H54 (cell line): Measurements from ENCODE around the gene ACAD8.
"Not testable (repeated sequence)": the region's sequence is repeated elsewhere in the genome, so short reads cannot be mapped to it uniquely, and the experiment has no call there.

Experiments used
- DNase-seq: peaks from one replicate; pipeline ENCODE4 v3.0.0; 2011; ENCODE audit warnings: low spot score, mixed read lengths; ENCODE audit not compliant: insufficient read length
- FAIRE-seq: peaks from 3 replicates; lab custom pipeline; 2011; peaks lifted over from hg19 to GRCh38; lab: Jason Lieb, UNC
- POLR2A ChIP-seq: IDR thresholded peaks from 2 replicates; pipeline ENCODE4 v1.6.1; 2011; ENCODE audit warnings: low read depth, mild to moderate bottlenecking, low read length

The ACAD8 gene

GRCh38 chr11:134266841-134267251 lies 13.5 kb downstream of the ACAD8 start:
- DNase-seq, result peak; percentile 30
- FAIRE-seq, result peak; percentile 61
- no peak for TF ChIP-seq POLR2A

- no peak for TF ChIP-seq POLR2A
- FAIRE-seq, result no peak
- DNase-seq, result no peak
These were observed 14.1 kb downstream of the ACAD8 start for GRCh38 chr11:134267461-134267860.

- FAIRE-seq, result no peak
- DNase-seq, result no peak
- no peak for TF ChIP-seq POLR2A
These were observed 14.6 kb downstream of the ACAD8 start for GRCh38 chr11:134267966-134268365.

- FAIRE-seq (no peak), DNase-seq (no peak)
- TF ChIP-seq POLR2A, result no peak
These were observed 16.9 kb downstream of the ACAD8 start for GRCh38 chr11:134270250-134270714.

GRCh38 chr11:134271978-134272377 lies 18.6 kb downstream of the ACAD8 start:
- DNase-seq (no peak), FAIRE-seq (no peak)
- no peak for TF ChIP-seq POLR2A

- no peak for FAIRE-seq
- no peak for DNase-seq
- TF ChIP-seq POLR2A, result no peak
These were observed 19.3 kb downstream of the ACAD8 start for GRCh38 chr11:134272381-134273316.

GRCh38 chr11:134273317-134273712 lies 19.9 kb downstream of the ACAD8 start:
- FAIRE-seq (no peak), DNase-seq (no peak)
- no peak for TF ChIP-seq POLR2A

- DNase-seq, result no peak
- no peak for FAIRE-seq
- TF ChIP-seq POLR2A, result no peak
These were observed 21.8 kb downstream of the ACAD8 start for GRCh38 chr11:134275188-134275533.

- no peak for TF ChIP-seq POLR2A
- FAIRE-seq, result no peak
- DNase-seq, result no peak
These were observed 22.4 kb downstream of the ACAD8 start, which contains the start of gene GLB1L3 for GRCh38 chr11:134275534-134276395. TSS of gene GLB1L3 (plus strand) at chr11:134276379. CDS start at chr11:134276741, 362 bp downstream.

- DNase-seq (no peak), FAIRE-seq (no peak)
- no peak for TF ChIP-seq POLR2A
These were observed 23.2 kb downstream of the ACAD8 start for GRCh38 chr11:134276396-134277182.

- FAIRE-seq, result no peak
- no peak for TF ChIP-seq POLR2A
- no peak for DNase-seq
These were observed 24.0 kb downstream of the ACAD8 start for GRCh38 chr11:134277183-134278001.

- no peak for FAIRE-seq
- no peak for TF ChIP-seq POLR2A
- no peak for DNase-seq
These were observed 25.0 kb downstream of the ACAD8 start for GRCh38 chr11:134278356-134278755.

- not testable (repeated sequence) for FAIRE-seq
These were observed 28.3 kb downstream of the ACAD8 start for GRCh38 chr11:134281635-134282034.

More at GRCh38 chr11:134281635-134282034, 28.3 kb downstream of the ACAD8 start:
- not testable (repeated sequence) for DNase-seq
